Measurements from ENCODE around the gene ARFRP1.

DNA sequence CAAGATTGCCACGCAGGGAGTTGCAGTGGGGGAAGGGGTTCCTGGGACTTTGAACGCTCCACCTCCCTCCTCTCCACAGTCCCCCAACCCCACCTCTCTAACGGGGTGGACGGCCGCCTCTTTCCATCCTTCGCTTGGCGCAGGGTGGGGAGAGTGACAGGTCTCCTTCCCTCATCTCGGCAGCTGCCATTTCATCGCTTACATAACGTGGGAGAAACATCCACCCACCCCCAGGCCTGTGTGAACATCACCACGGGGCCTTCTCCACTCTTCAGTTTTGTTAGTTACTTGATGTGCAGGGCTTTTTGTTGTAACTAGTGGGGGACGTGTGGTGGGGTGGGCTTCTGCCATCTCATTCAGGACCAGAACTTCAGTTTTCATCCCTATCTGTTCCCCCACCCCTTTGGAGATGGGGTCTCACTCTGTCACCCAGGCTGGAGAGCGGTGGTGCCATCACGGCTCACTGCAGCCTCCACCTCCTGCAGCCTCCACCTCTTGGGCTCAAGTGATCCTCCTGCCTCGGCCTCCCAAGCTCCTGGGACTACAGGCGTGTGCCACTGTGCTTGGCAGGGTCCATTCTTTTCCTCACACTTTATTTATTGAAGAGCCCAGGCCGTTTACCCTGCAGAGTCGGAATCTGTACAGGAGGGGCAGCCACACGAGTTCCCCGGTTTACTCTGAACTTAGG is 32.0 kb downstream of the ARFRP1 start:
- TF ChIP-seq POLR2AphosphoS5 (IDR thresholded peaks at IDR 0.05; ENCODE audit: low read depth, low read length) (no peak), SIN3A (IDR thresholded peaks at IDR 0.05; ENCODE audit: borderline replicate concordance, insufficient read depth, low read length) (no peak), TAF1 (IDR thresholded peaks at IDR 0.05; ENCODE audit: borderline replicate concordance, insufficient read depth, low read length) (no peak)
- TF ChIP-seq, protein P1, sequence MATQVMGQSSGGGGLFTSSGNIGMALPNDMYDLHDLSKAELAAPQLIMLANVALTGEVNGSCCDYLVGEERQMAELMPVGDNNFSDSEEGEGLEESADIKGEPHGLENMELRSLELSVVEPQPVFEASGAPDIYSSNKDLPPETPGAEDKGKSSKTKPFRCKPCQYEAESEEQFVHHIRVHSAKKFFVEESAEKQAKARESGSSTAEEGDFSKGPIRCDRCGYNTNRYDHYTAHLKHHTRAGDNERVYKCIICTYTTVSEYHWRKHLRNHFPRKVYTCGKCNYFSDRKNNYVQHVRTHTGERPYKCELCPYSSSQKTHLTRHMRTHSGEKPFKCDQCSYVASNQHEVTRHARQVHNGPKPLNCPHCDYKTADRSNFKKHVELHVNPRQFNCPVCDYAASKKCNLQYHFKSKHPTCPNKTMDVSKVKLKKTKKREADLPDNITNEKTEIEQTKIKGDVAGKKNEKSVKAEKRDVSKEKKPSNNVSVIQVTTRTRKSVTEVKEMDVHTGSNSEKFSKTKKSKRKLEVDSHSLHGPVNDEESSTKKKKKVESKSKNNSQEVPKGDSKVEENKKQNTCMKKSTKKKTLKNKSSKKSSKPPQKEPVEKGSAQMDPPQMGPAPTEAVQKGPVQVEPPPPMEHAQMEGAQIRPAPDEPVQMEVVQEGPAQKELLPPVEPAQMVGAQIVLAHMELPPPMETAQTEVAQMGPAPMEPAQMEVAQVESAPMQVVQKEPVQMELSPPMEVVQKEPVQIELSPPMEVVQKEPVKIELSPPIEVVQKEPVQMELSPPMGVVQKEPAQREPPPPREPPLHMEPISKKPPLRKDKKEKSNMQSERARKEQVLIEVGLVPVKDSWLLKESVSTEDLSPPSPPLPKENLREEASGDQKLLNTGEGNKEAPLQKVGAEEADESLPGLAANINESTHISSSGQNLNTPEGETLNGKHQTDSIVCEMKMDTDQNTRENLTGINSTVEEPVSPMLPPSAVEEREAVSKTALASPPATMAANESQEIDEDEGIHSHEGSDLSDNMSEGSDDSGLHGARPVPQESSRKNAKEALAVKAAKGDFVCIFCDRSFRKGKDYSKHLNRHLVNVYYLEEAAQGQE (IDR thresholded peaks at IDR 0.05; ENCODE audit: insufficient read depth in 1 of 2, low read depth in 2 of 2, low read length in 2 of 2): no peak
